Vagina (tissue), 2 donors: ENCODE results near the gene ITFG1.

Experiments
- POLR2A ChIP-seq, 2 donors: fragments of 450-650 bp; IDR thresholded peaks; one replicate each; pipeline ENCODE4 v1.6.1; 2017; ENCODE audit warnings: antibody characterized with exemption in 2 of 2, mild to moderate bottlenecking in 2 of 2, moderate library complexity in 2 of 2
- TF ChIP-seq, protein P1 (sequence below), 3 experiments: fragments of 450-650 bp in 2 of 3; fragments of 200-600 bp in 1 of 3; sonication (generic) in 1 of 3; IDR thresholded peaks; one replicate each; pipeline ENCODE4 v1.5.1; 2017 to 2019; ENCODE audit warnings: antibody characterized with exemption in 3 of 3, mild to moderate bottlenecking in 2 of 3, moderate library complexity in 2 of 3

DNA sequence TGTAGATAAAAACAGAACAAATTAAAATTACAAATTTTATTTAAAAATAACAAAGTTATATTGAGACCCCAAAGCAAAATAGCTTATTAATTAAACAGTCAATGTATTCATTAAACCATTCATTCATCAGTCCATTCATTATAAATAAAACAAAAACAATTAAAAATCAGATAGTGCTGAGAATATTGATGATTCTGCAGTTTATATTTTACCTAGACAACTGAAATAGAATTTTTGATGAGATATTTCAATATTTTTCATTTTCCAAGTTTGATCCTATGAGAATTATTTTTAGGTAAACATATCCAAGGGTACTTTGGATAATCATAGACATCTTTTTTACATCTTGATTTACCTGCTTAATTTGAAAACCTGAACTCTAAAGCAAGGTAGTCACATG, 301.9 kb downstream of the ITFG1 start:
- TF ChIP-seq, protein P1, sequence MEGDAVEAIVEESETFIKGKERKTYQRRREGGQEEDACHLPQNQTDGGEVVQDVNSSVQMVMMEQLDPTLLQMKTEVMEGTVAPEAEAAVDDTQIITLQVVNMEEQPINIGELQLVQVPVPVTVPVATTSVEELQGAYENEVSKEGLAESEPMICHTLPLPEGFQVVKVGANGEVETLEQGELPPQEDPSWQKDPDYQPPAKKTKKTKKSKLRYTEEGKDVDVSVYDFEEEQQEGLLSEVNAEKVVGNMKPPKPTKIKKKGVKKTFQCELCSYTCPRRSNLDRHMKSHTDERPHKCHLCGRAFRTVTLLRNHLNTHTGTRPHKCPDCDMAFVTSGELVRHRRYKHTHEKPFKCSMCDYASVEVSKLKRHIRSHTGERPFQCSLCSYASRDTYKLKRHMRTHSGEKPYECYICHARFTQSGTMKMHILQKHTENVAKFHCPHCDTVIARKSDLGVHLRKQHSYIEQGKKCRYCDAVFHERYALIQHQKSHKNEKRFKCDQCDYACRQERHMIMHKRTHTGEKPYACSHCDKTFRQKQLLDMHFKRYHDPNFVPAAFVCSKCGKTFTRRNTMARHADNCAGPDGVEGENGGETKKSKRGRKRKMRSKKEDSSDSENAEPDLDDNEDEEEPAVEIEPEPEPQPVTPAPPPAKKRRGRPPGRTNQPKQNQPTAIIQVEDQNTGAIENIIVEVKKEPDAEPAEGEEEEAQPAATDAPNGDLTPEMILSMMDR (IDR thresholded peaks at IDR 0.05), result no peak
- no peak for TF ChIP-seq POLR2A (IDR thresholded peaks at IDR 0.05)
